Calu3 (cell line): Measurements from ENCODE around the gene ARHGAP32. TPM values are rescaled to one million over a fixed set of nuclear protein-coding genes. Genes with fewer than 3 reads are reported as not detected.

Experiments
- BruUV-seq: library from RNA; stranded (reverse); fragments of 400-500 nt; replicated peaks from 2 replicates; lab custom pipeline; 2021; lab: Mats Ljungman, UMichigan
- CTCF ChIA-PET: fragments of 300-600 bp; sonication (Branson Sonifier 250); formaldehyde crosslinking; loops from one replicate; lab custom pipeline; 2022; ENCODE audit warnings: antibody characterized with exemption; lab: Charles Lee
- DNase-seq: peaks from one replicate; pipeline ENCODE4 v3.0.0; 2022
- H3K27ac Mint-ChIP-seq: one replicate; pipeline ENCODE4 v1.8.0; 2022; ENCODE audit warnings: mixed read lengths; ENCODE audit not compliant: unreplicated experiment
- H3K27me3 Mint-ChIP-seq: one replicate; pipeline ENCODE4 v1.8.0; 2022; ENCODE audit warnings: mixed read lengths; ENCODE audit not compliant: unreplicated experiment
- H3K36me3 Mint-ChIP-seq: one replicate; pipeline ENCODE4 v1.8.0; 2022; ENCODE audit warnings: mild to moderate bottlenecking, moderate library complexity, mixed read lengths; ENCODE audit not compliant: insufficient read depth, unreplicated experiment
- H3K4me1 Mint-ChIP-seq: one replicate; pipeline ENCODE4 v1.8.0; 2022; ENCODE audit warnings: mild to moderate bottlenecking, low read depth, mixed read lengths; ENCODE audit not compliant: unreplicated experiment
- H3K4me3 Mint-ChIP-seq: one replicate; pipeline ENCODE4 v1.8.0; 2022; ENCODE audit warnings: mild to moderate bottlenecking, low read depth, moderate library complexity, mixed read lengths; ENCODE audit not compliant: unreplicated experiment
- H3K9me3 Mint-ChIP-seq: one replicate; pipeline ENCODE4 v1.8.0; 2022; ENCODE audit warnings: low read depth, mixed read lengths; ENCODE audit not compliant: unreplicated experiment
- intact Hi-C: fragments of 100-400 bp; cut with micrococcal nuclease; formaldehyde crosslinking; loops from one replicate; pipeline ENCODE4 v1.10.0; 2022; ENCODE audit not compliant: unreplicated experiment
- total RNA-seq: library from RNA; stranded (reverse); gene quantifications from 2 replicates; pipeline ENCODE4 v1.2.3, GENCODE V29; 2022
- TF ChIP-seq, protein P1 (sequence below): fragments of 200-600 bp; IDR thresholded peaks from one replicate; pipeline ENCODE4 v1.8.0; 2022; ENCODE audit warnings: antibody characterized with exemption; ENCODE audit not compliant: unreplicated experiment

ARHGAP32 gene
- total RNA-seq, 1 experiment from 2014 or later: 40.1 TPM

GRCh38 chr11:128931668-128932067 lies 260.5 kb downstream of the ARHGAP32 start:
- intact Hi-C loops: no loop called here
- Mint-ChIP-seq H3K27ac (no peak overlapping the region), H3K4me3 (no peak overlapping the region), H3K4me1 (peaks cover 20% of the 10 kb centered on the region), H3K9me3 (no peaks in the 10 kb centered on the region), H3K36me3 (no peaks in the 10 kb centered on the region), H3K27me3 (peaks cover 47% of the 10 kb centered on the region)
- no TSS peak for BruUV-seq
- no peak for DNase-seq
- CTCF ChIA-PET: interaction anchor here (0.6 kb wide), 1 partner anchor 12 kb away, joined by 4 read pairs; no protein-coding TSS in a partner anchor
- TF ChIP-seq, protein P1, sequence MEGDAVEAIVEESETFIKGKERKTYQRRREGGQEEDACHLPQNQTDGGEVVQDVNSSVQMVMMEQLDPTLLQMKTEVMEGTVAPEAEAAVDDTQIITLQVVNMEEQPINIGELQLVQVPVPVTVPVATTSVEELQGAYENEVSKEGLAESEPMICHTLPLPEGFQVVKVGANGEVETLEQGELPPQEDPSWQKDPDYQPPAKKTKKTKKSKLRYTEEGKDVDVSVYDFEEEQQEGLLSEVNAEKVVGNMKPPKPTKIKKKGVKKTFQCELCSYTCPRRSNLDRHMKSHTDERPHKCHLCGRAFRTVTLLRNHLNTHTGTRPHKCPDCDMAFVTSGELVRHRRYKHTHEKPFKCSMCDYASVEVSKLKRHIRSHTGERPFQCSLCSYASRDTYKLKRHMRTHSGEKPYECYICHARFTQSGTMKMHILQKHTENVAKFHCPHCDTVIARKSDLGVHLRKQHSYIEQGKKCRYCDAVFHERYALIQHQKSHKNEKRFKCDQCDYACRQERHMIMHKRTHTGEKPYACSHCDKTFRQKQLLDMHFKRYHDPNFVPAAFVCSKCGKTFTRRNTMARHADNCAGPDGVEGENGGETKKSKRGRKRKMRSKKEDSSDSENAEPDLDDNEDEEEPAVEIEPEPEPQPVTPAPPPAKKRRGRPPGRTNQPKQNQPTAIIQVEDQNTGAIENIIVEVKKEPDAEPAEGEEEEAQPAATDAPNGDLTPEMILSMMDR: no peak

- intact Hi-C loops: no loop called here
- Mint-ChIP-seq H3K9me3 (no peaks in the 10 kb centered on the region), H3K36me3 (no peaks in the 10 kb centered on the region), H3K27me3 (peaks cover 47% of the 10 kb centered on the region), H3K27ac (no peak overlapping the region), H3K4me3 (no peak overlapping the region), H3K4me1 (peaks cover 20% of the 10 kb centered on the region)
- DNase-seq: no peak
- no TSS peak for BruUV-seq
- CTCF ChIA-PET: no interaction called here
- TF ChIP-seq, protein P1: no peak
Observed at GRCh38 chr11:128931066-128931465, 261.1 kb downstream of the ARHGAP32 start.

DNA sequence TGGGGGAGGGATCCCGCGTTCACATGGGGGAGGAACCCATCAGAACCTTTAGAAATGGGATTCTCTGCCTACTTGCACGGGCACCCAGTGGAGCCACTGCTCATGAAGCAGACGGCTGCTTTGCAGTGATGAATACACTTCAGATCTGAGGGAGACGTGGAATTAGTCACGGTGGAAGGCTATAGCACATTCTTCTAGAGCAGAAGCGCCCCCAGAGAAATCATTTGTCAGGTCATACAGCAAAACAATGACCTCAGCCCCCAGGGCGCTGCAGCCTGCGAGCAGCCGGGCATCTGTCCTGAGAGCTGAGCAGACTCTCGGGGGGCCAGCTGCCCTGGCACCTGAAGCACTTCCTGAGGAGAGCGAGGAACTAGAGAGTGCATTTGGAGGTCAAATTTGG lies 262.1 kb downstream of the ARHGAP32 start:
- Mint-ChIP-seq H3K27ac (no peak overlapping the region), H3K9me3 (no peaks in the 10 kb centered on the region), H3K27me3 (peaks cover 49% of the 10 kb centered on the region), H3K4me3 (no peak overlapping the region), H3K36me3 (no peaks in the 10 kb centered on the region), H3K4me1 (peaks cover 20% of the 10 kb centered on the region)
- TF ChIP-seq, protein P1: no peak
- no peak for DNase-seq
- intact Hi-C loops: no loop called here
- BruUV-seq: no TSS peak
- CTCF ChIA-PET: no interaction called here

- H3K4me1 Mint-ChIP-seq: peaks cover 20% of the 10 kb centered on the region
- BruUV-seq: no TSS peak
- CTCF ChIA-PET: interaction anchor here (0.6 kb wide), 1 partner anchor 37 kb away, joined by 3 read pairs; no protein-coding TSS in a partner anchor
- H3K27ac Mint-ChIP-seq: no peak overlapping the region
- H3K27me3 Mint-ChIP-seq: peaks cover 53% of the 10 kb centered on the region
- no peak overlapping the region for H3K4me3 Mint-ChIP-seq
- intact Hi-C loops: no loop called here
- peak; percentile 6 for DNase-seq
- no peaks in the 10 kb centered on the region for H3K36me3 Mint-ChIP-seq
- H3K9me3 Mint-ChIP-seq: no peaks in the 10 kb centered on the region
- TF ChIP-seq, protein P1: no peak
Observed at GRCh38 chr11:128929468-128929867, 262.7 kb downstream of the ARHGAP32 start.
